Common myeloid progenitor, CD34-positive (primary cell): ENCODE results near the gene ANXA6.
A peak's percentile ranks its signal among the peaks of the same experiment; 100 is the strongest.

Experiments used
- CTCF ChIA-PET: fragments of 350-600 bp; sonication (Branson Sonifier 250); formaldehyde crosslinking; loops from one replicate; lab custom pipeline; 2021; ENCODE audit warnings: antibody characterized with exemption; lab: Charles Lee
- POLR2A ChIA-PET: fragments of 350-600 bp; sonication (Branson Sonifier 250); formaldehyde crosslinking; loops from one replicate; lab custom pipeline; 2021; ENCODE audit warnings: antibody characterized with exemption; lab: Charles Lee
- DNase-seq, 3 donors: peaks; one replicate each; pipeline versions ENCODE4 v3.0.0 to v3.0.0-alpha.2; 2013
- H3K27ac ChIP-seq, 2 experiments: 1 replicate in 1 of 2; 2 replicates in 1 of 2; pipeline ENCODE4 v1.7.0; 2013; ENCODE audit warnings: inconsistent platforms in 2 of 2, low read length in 2 of 2, mild to moderate bottlenecking in 2 of 2, low read depth in 1 of 2, moderate library complexity in 1 of 2; ENCODE audit not compliant: severe bottlenecking in 2 of 2, insufficient read depth in 1 of 2, poor library complexity in 1 of 2
- H3K27me3 ChIP-seq, 5 experiments: replicated peaks in 2 of 5; 1 replicate in 3 of 5; 2 replicates in 2 of 5; pipeline versions ENCODE4 v1.6.1 to v1.7.0; 2013; ENCODE audit warnings: low read length in 4 of 5, mild to moderate bottlenecking in 2 of 5, moderate library complexity in 2 of 5, inconsistent platforms in 1 of 5; ENCODE audit not compliant: insufficient read depth in 5 of 5, control insufficient read depth in 4 of 5
- H3K36me3 ChIP-seq, 4 experiments: 1 replicate in 2 of 4; 2 replicates in 2 of 4; pipeline versions ENCODE4 v1.6.1 to v1.7.0; 2013; ENCODE audit warnings: low read length in 3 of 4, control low read depth in 1 of 4, mild to moderate bottlenecking in 1 of 4; ENCODE audit not compliant: control insufficient read depth in 4 of 4, insufficient read depth in 4 of 4
- H3K4me1 ChIP-seq, 4 experiments: 1 replicate in 3 of 4; 2 replicates in 1 of 4; pipeline versions ENCODE4 v1.6.1 to v1.7.1; 2013; ENCODE audit warnings: low read length in 3 of 4, mild to moderate bottlenecking in 3 of 4, control low read depth in 1 of 4, inconsistent platforms in 1 of 4, moderate library complexity in 1 of 4; ENCODE audit not compliant: control insufficient read depth in 4 of 4, insufficient read depth in 4 of 4; ENCODE audit errors: control extremely low read depth in 1 of 4
- H3K4me3 ChIP-seq, 7 experiments: 1 replicate in 4 of 7; 2 replicates in 3 of 7; pipeline versions ENCODE4 v1.5.1 to v1.7.0; 2013; ENCODE audit warnings: mild to moderate bottlenecking in 7 of 7, low read length in 6 of 7, moderate library complexity in 6 of 7, inconsistent platforms in 2 of 7, low read depth in 2 of 7, control low read depth in 1 of 7; ENCODE audit not compliant: insufficient read depth in 4 of 7, control insufficient read depth in 1 of 7; ENCODE audit errors: extremely low read depth in 1 of 7
- H3K9me3 ChIP-seq, 5 experiments: 1 replicate in 4 of 5; 2 replicates in 1 of 5; pipeline versions ENCODE4 v1.6.1 to v1.7.1; 2013; ENCODE audit warnings: low read length in 4 of 5, mild to moderate bottlenecking in 2 of 5, inconsistent platforms in 1 of 5, low read depth in 1 of 5, moderate library complexity in 1 of 5; ENCODE audit not compliant: control insufficient read depth in 4 of 5, insufficient read depth in 2 of 5; ENCODE audit errors: control extremely low read depth in 1 of 5
- WGBS: methylation state at CpG from one replicate; pipeline ENCODE4 v1.1.5; 2013; ENCODE audit not compliant: insufficient coverage; 5-methylcytosine and 5-hydroxymethylcytosine counted together

ANXA6 gene

DNA sequence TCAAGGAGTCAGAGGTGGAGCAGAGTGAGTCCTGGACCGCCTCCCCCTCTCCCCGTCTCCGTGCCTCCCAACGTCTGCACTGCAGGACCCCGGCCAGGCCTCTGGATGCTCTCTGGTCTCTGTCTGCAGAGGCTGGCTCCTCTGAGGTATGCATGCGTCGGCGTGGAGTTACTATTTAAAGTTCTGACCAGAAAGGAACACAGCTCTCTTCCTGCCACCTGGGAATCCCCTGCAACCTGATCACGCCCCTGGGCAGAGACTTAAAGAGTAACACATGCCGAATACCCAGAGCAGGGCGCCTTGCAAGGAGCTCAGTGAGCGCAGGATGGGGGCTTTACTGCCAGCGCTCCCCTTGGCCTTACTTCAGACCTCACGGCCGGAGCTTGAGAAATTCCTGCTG is 16.0 kb downstream of the ANXA6 start:
- H3K36me3 ChIP-seq, result peaks cover 23 to 74% (median 51%) of the 10 kb centered on the region in 4 experiments
- peaks cover 3 to 40% (median 16%) of the 10 kb centered on the region in 4 experiments for H3K4me1 ChIP-seq
- 48% methylated on average over 10 of the region's 15 CpGs for WGBS
- H3K27ac ChIP-seq, result peak overlapping the region in 1 of 2 experiments; percentile 51
- POLR2A ChIA-PET, result interaction anchor here (0.8 kb wide), 1 partner anchor 18 kb away, joined by 3 read pairs; no protein-coding TSS in a partner anchor
- DNase-seq, result peak in 2 of 3 donors; percentile 35 to 43
- CTCF ChIA-PET, result interaction anchor here (0.6 to 6.3 kb wide), 14 partner anchors 9 to 94 kb away, joined by 3 to 54 read pairs (median 4); no protein-coding TSS in a partner anchor
- peak overlapping the region in 2 of 7 experiments; percentile 6 to 21 for H3K4me3 ChIP-seq
- H3K9me3 ChIP-seq, result no peaks in the 10 kb centered on the region
- no peaks in the 10 kb centered on the region for H3K27me3 ChIP-seq

DNA sequence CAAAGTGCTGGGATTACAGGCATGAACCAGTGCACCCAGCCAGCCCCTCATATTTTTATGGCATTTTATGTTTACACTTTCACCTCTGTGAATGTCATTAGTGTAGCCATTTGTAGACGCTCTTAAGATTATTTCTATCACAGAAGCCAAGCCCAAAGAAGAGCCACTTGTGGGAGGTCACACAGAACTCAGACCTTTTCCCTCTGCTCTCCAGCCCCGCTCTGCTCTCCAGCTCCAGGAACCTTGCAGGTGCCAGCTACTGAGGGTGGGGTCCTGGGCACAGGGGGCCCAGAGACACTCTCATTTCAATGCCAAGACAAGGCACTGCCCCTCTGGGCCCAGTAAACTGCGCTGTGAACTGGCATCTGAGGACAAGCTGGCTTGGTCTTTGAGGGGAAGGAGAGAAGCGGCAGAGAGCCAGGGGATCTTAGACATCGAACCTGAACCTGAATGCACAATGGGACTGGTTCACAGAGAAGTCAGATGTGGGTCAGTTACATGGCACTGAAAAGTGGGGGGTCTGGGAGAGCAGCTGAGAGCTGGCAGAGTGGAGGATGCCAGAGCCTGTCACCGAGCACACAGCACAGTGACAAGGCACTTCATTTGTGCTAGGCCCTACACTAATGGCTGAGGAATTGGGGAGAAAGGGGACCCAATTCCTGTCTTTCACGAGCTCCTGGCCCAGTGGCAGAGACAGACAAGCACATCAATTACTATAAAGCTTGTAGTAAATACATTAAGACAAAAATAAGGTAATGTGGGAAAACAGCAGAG is 16.7 kb downstream of the ANXA6 start:
- WGBS, result 86% methylated on average over 6 of the region's 7 CpGs
- Histone ChIP-seq H3K27ac (peak overlapping the region in 1 of 2 experiments; percentile 51), H3K27me3 (no peaks in the 10 kb centered on the region), H3K4me1 (peaks cover 3 to 33% (median 13%) of the 10 kb centered on the region in 4 experiments), H3K36me3 (peaks cover 24 to 75% (median 53%) of the 10 kb centered on the region in 4 experiments), H3K4me3 (no peak overlapping the region), H3K9me3 (no peaks in the 10 kb centered on the region)
- ChIA-PET POLR2A (no interaction called here), CTCF (interaction anchor here (0.6 to 6.3 kb wide), 14 partner anchors 8 to 108 kb away, joined by 3 to 54 read pairs (median 4); no protein-coding TSS in a partner anchor)
- DNase-seq, result no peak

DNA sequence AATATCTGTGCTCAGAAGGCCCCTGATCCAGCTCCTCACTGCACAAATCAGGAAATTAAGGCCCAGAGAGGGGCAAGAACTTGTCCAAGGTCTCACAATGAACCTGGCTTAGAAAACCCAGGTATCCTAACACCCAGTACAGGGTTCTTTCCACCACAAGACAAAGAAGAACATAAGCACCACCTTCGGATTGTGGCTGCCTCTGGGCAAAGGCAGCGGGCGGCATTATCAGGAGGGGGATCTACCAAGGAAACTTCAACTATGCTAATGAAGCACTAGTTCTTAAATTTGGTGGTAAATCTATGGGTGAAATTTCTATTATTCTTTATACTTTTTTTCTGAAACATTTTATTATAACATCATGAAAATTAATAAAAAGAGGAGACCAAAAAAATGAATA is 17.9 kb downstream of the ANXA6 start:
- Histone ChIP-seq H3K36me3 (peaks cover 25 to 74% (median 52%) of the 10 kb centered on the region in 4 experiments), H3K4me3 (no peak overlapping the region), H3K27ac (no peak overlapping the region), H3K4me1 (peaks cover 3 to 30% (median 13%) of the 10 kb centered on the region in 4 experiments), H3K27me3 (no peaks in the 10 kb centered on the region), H3K9me3 (no peaks in the 10 kb centered on the region)
- ChIA-PET CTCF (interaction anchor here (0.7 to 4.2 kb wide), 3 partner anchors 11 to 109 kb away, joined by 3 to 17 read pairs (median 3); no protein-coding TSS in a partner anchor), POLR2A (no interaction called here)
- DNase-seq, result no peak
- WGBS, result no CpG with 5 or more reads among the region's 3 CpGs

GRCh38 chr5:151139015-151139414 is 18.6 kb downstream of the ANXA6 start:
- peaks cover 29 to 74% (median 57%) of the 10 kb centered on the region in 4 experiments for H3K36me3 ChIP-seq
- no peak for DNase-seq
- no peak overlapping the region for H3K27ac ChIP-seq
- ChIA-PET POLR2A (no interaction called here), CTCF (interaction anchor here (0.7 to 4.2 kb wide), 2 partner anchors 10 to 26 kb away, joined by 3 to 17 read pairs; no protein-coding TSS in a partner anchor)
- H3K27me3 ChIP-seq, result no peaks in the 10 kb centered on the region
- 98% methylated on average over 6 of the region's 8 CpGs for WGBS
- H3K4me1 ChIP-seq, result peaks cover 3 to 30% (median 13%) of the 10 kb centered on the region in 4 experiments
- H3K4me3 ChIP-seq, result no peak overlapping the region
- H3K9me3 ChIP-seq, result no peaks in the 10 kb centered on the region

DNA sequence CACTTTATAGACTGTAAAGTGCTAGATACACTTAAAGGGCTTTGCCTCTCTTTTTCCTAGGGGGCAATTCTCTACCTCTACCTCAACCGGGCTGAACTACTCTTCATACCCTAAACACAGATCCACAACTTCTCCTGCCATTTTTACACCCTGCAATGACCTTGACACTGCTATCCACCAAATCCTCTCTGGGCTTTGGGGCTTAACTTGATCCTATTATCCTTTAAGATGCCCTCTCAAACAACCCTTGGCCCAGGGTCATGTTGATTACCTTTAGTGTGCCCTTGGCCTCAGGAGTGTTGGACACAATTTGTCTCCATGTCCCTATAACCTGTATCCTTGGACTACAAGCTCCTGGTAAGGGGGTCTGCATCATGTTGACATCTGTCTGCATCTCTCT is 19.5 kb downstream of the ANXA6 start:
- Histone ChIP-seq H3K27me3 (no peaks in the 10 kb centered on the region), H3K4me1 (peaks cover 5 to 26% (median 11%) of the 10 kb centered on the region in 4 experiments), H3K36me3 (peaks cover 32 to 77% (median 61%) of the 10 kb centered on the region in 4 experiments), H3K9me3 (no peaks in the 10 kb centered on the region), H3K27ac (no peak overlapping the region), H3K4me3 (no peak overlapping the region)
- no peak for DNase-seq
- ChIA-PET POLR2A (no interaction called here), CTCF (interaction anchor here (0.8 to 49.9 kb wide), 5 partner anchors 11 to 69 kb away, joined by 3 to 1757 read pairs (median 49); partner anchors contain the start of gene TNIP1)
- WGBS, result 100% methylated on average over 1 of the region's 1 CpG

GRCh38 chr5:151137067-151137825 is 20.3 kb downstream of the ANXA6 start:
- H3K27ac ChIP-seq, result no peak overlapping the region

More at GRCh38 chr5:151137067-151137825, 20.3 kb downstream of the ANXA6 start:
- CTCF ChIA-PET, result interaction anchor here (0.8 to 49.9 kb wide), 6 partner anchors 11 to 69 kb away, joined by 3 to 1757 read pairs (median 38); partner anchors contain the start of gene TNIP1
- POLR2A ChIA-PET, result no interaction called here
- H3K36me3 ChIP-seq, result peaks cover 34 to 86% (median 67%) of the 10 kb centered on the region in 4 experiments
- no peak overlapping the region for H3K4me3 ChIP-seq
- 88% methylated on average over 3 of the region's 10 CpGs for WGBS
- no peaks in the 10 kb centered on the region for H3K27me3 ChIP-seq
- DNase-seq, result no peak
- H3K4me1 ChIP-seq, result peaks cover 5 to 19% (median 9%) of the 10 kb centered on the region in 4 experiments
- no peaks in the 10 kb centered on the region for H3K9me3 ChIP-seq
